Thoracic aorta (tissue), 2 donors: ENCODE data around the gene AP2M1. TPM values are rescaled to one million over a fixed set of nuclear protein-coding genes. Genes with fewer than 3 reads are reported as not detected.

Source experiments
- ATAC-seq: fragments of 150-250 bp; one replicate; pipeline ENCODE4 v1.8.0; 2017; ENCODE audit warnings: low read depth; ENCODE audit not compliant: insufficient number of reproducible peaks, low FRiP score
- DNase-seq: peaks from one replicate; pipeline ENCODE4 v3.0.0-alpha.2; 2020; ENCODE audit warnings: low spot score
- H3K27ac ChIP-seq, 2 donors: fragments of 200-600 bp; sonication (generic); 1 replicate in 1 of 2; 2 replicates in 1 of 2; pipeline ENCODE4 v1.5.1; 2016; ENCODE audit warnings: mild to moderate bottlenecking in 2 of 2, moderate library complexity in 2 of 2
- H3K27me3 ChIP-seq: fragments of 200-600 bp; sonication (generic); replicated peaks from 2 replicates; pipeline ENCODE4 v1.6.0; 2016; ENCODE audit warnings: mild to moderate bottlenecking; ENCODE audit not compliant: insufficient read depth
- H3K36me3 ChIP-seq: fragments of 200-600 bp; sonication (generic); one replicate; pipeline ENCODE4 v1.5.1; 2016
- H3K4me1 ChIP-seq, 2 donors: fragments of 200-600 bp; sonication (generic); 1 replicate in 1 of 2; 2 replicates in 1 of 2; pipeline versions ENCODE4 v1.5.1 to v1.6.0; 2016; ENCODE audit warnings: low read depth in 2 of 2, mild to moderate bottlenecking in 1 of 2; ENCODE audit not compliant: control insufficient read depth in 1 of 2
- H3K4me3 ChIP-seq: fragments of 200-600 bp; sonication (generic); 2 replicates; pipeline ENCODE4 v1.5.1; 2016; ENCODE audit warnings: mild to moderate bottlenecking
- H3K9me3 ChIP-seq: fragments of 200-600 bp; sonication (generic); 2 replicates; pipeline ENCODE4 v1.5.1; 2016
- CTCF ChIP-seq: fragments of 200-600 bp; sonication (generic); IDR thresholded peaks from one replicate; pipeline ENCODE4 v1.5.1; 2019; ENCODE audit warnings: antibody characterized with exemption
- total RNA-seq, 2 donors: library from RNA; depleted of rRNA; stranded (reverse); fragments of >200 nt; gene quantifications; one replicate each; pipeline versions ENCODE4 v1.1.0 to v1.2.3, GENCODE V29; 2016

Gene AP2M1
- total RNA-seq, 2 donors from 2014 or later = 194 to 203 TPM

GRCh38 chr3:184165543-184165942 lies 9.1 kb upstream of the AP2M1 start:
- no peak overlapping the region for H3K27ac ChIP-seq
- peaks cover 8 to 26% of the 10 kb centered on the region in 2 donors for H3K4me1 ChIP-seq
- no peak for ATAC-seq
- TF ChIP-seq CTCF = no peak
- H3K4me3 ChIP-seq = no peak overlapping the region
- no peaks in the 10 kb centered on the region for H3K9me3 ChIP-seq
- no peak for DNase-seq
- peaks cover 67% of the 10 kb centered on the region for H3K36me3 ChIP-seq
- no peaks in the 10 kb centered on the region for H3K27me3 ChIP-seq

GRCh38 chr3:184166671-184167070 lies 8.0 kb upstream of the AP2M1 start:
- Histone ChIP-seq H3K27me3 (no peaks in the 10 kb centered on the region), H3K27ac (no peak overlapping the region), H3K36me3 (peaks cover 78% of the 10 kb centered on the region), H3K4me3 (no peak overlapping the region), H3K4me1 (peaks cover 1 to 15% of the 10 kb centered on the region in 2 donors), H3K9me3 (no peaks in the 10 kb centered on the region)
- TF ChIP-seq CTCF = no peak
- ATAC-seq (no peak), DNase-seq (no peak)

GRCh38 chr3:184167786-184168185 lies 6.9 kb upstream of the AP2M1 start:
- no peak overlapping the region for H3K4me3 ChIP-seq
- H3K27me3 ChIP-seq = no peaks in the 10 kb centered on the region
- H3K27ac ChIP-seq = no peak overlapping the region
- DNase-seq = no peak
- H3K9me3 ChIP-seq = no peaks in the 10 kb centered on the region
- peaks cover 0 to 4% of the 10 kb centered on the region in 2 donors for H3K4me1 ChIP-seq
- TF ChIP-seq CTCF = no peak
- peaks cover 84% of the 10 kb centered on the region for H3K36me3 ChIP-seq
- no peak for ATAC-seq

- Histone ChIP-seq H3K27ac (no peak overlapping the region), H3K36me3 (peaks cover 83% of the 10 kb centered on the region), H3K9me3 (no peaks in the 10 kb centered on the region), H3K4me3 (no peak overlapping the region), H3K27me3 (no peaks in the 10 kb centered on the region), H3K4me1 (no peaks in the 10 kb centered on the region)
- ATAC-seq (no peak), DNase-seq (no peak)
- no peak for TF ChIP-seq CTCF
Observed at GRCh38 chr3:184168363-184169120, 6.1 kb upstream of the AP2M1 start.

- Histone ChIP-seq H3K36me3 (peaks cover 66% of the 10 kb centered on the region), H3K4me3 (no peak overlapping the region), H3K4me1 (peaks cover 0 to 5% of the 10 kb centered on the region in 2 donors), H3K9me3 (no peaks in the 10 kb centered on the region), H3K27ac (no peak overlapping the region), H3K27me3 (no peaks in the 10 kb centered on the region)
- no peak for ATAC-seq
- DNase-seq = no peak
- TF ChIP-seq CTCF = no peak
Observed at GRCh38 chr3:184169896-184170875, 4.5 kb upstream of the AP2M1 start.
